Liver (tissue), 9 donors: ENCODE measurements around the gene AATK. TPM values are rescaled to one million over a fixed set of nuclear protein-coding genes. Genes with fewer than 3 reads are reported as not detected.

Source experiments
- DNase-seq: peaks from one replicate; pipeline ENCODE4 v3.0.0-alpha.2; 2017; ENCODE audit warnings: low spot score
- H3K27ac ChIP-seq, 2 donors: one replicate each; pipeline ENCODE4 v1.7.0; 2013; ENCODE audit warnings: inconsistent platforms in 2 of 2, low read length in 2 of 2, control low read depth in 1 of 2, low read depth in 1 of 2, mild to moderate bottlenecking in 1 of 2
- H3K27me3 ChIP-seq, 4 donors: one replicate each; pipeline versions ENCODE4 v1.6.1 to v1.7.0; 2013; ENCODE audit warnings: low read length in 3 of 4, inconsistent platforms in 1 of 4, mild to moderate bottlenecking in 1 of 4, moderate library complexity in 1 of 4; ENCODE audit not compliant: control insufficient read depth in 4 of 4, insufficient read depth in 4 of 4
- H3K36me3 ChIP-seq, 4 donors: one replicate each; pipeline versions ENCODE4 v1.6.1 to v1.7.0; 2013; ENCODE audit warnings: low read length in 3 of 4, mild to moderate bottlenecking in 3 of 4, low read depth in 1 of 4, moderate library complexity in 1 of 4; ENCODE audit not compliant: control insufficient read depth in 4 of 4, insufficient read depth in 3 of 4
- H3K4me1 ChIP-seq, 4 donors: one replicate each; pipeline versions ENCODE4 v1.6.1 to v1.7.0; 2013; ENCODE audit warnings: low read length in 3 of 4, mild to moderate bottlenecking in 3 of 4, moderate library complexity in 1 of 4; ENCODE audit not compliant: control insufficient read depth in 4 of 4, insufficient read depth in 4 of 4
- H3K4me3 ChIP-seq, 3 donors: one replicate each; pipeline versions ENCODE4 v1.6.1 to v1.7.0; 2013; ENCODE audit warnings: low read length in 3 of 3, control low read depth in 1 of 3, low read depth in 1 of 3, mild to moderate bottlenecking in 1 of 3
- H3K9ac ChIP-seq, 2 donors: one replicate each; pipeline ENCODE4 v1.7.0; 2013; ENCODE audit warnings: low read length in 2 of 2, mild to moderate bottlenecking in 2 of 2, moderate library complexity in 2 of 2, control low read depth in 1 of 2, low read depth in 1 of 2
- H3K9me3 ChIP-seq, 4 donors: one replicate each; pipeline versions ENCODE4 v1.6.1 to v1.7.0; 2013; ENCODE audit warnings: low read length in 3 of 4; ENCODE audit not compliant: control insufficient read depth in 4 of 4
- ATF3 ChIP-seq: IDR thresholded peaks from 2 replicates; pipeline ENCODE4 v1.6.1; 2016; ENCODE audit warnings: antibody characterized with exemption
- EGR1 ChIP-seq, 2 donors: IDR thresholded peaks; 2 replicates each; pipeline ENCODE4 v1.6.1; 2016 to 2018; ENCODE audit warnings: antibody characterized with exemption in 2 of 2, low read depth in 2 of 2
- FOXA1 ChIP-seq: IDR thresholded peaks from 2 replicates; pipeline ENCODE4 v1.6.1; 2016; ENCODE audit warnings: antibody characterized with exemption
- FOXA2 ChIP-seq: IDR thresholded peaks from 2 replicates; pipeline ENCODE4 v1.6.1; 2016; ENCODE audit warnings: antibody characterized with exemption
- GABPA ChIP-seq, 2 donors: IDR thresholded peaks in 1 of 2; conservative IDR thresholded peaks in 1 of 2; 2 replicates each; pipeline ENCODE4 v1.6.1; 2016; ENCODE audit warnings: antibody characterized with exemption in 2 of 2, mild to moderate bottlenecking in 1 of 2, moderate library complexity in 1 of 2
- HNF4A ChIP-seq, 2 donors: conservative IDR thresholded peaks; 2 replicates each; pipeline ENCODE4 v1.6.1; 2016; ENCODE audit warnings: antibody characterized with exemption in 2 of 2, mild to moderate bottlenecking in 2 of 2
- HNF4G ChIP-seq: IDR thresholded peaks from 2 replicates; pipeline ENCODE4 v1.6.1; 2016; ENCODE audit warnings: antibody characterized with exemption
- JUND ChIP-seq, 2 donors: IDR thresholded peaks; 2 replicates each; pipeline ENCODE4 v1.6.1; 2016; ENCODE audit warnings: antibody characterized with exemption in 2 of 2
- NR2F2 ChIP-seq: IDR thresholded peaks from 2 replicates; pipeline ENCODE4 v1.6.1; 2016; ENCODE audit warnings: antibody characterized with exemption
- RXRA ChIP-seq, 2 donors: IDR thresholded peaks; 2 replicates each; pipeline ENCODE4 v1.6.1; 2017 to 2018; ENCODE audit warnings: antibody characterized with exemption in 2 of 2, mild to moderate bottlenecking in 1 of 2
- SP1 ChIP-seq: IDR thresholded peaks from 2 replicates; pipeline ENCODE4 v1.6.1; 2018; ENCODE audit warnings: antibody characterized with exemption, mild to moderate bottlenecking
- TAF1 ChIP-seq: conservative IDR thresholded peaks from 2 replicates; pipeline ENCODE4 v1.6.1; 2016; ENCODE audit warnings: antibody characterized with exemption, mild to moderate bottlenecking
- YY1 ChIP-seq: IDR thresholded peaks from 2 replicates; pipeline ENCODE4 v1.6.1; 2016; ENCODE audit warnings: antibody characterized with exemption, mild to moderate bottlenecking
- WGBS: extraction: QIAGEN DNeasy Blood & Tissue Kit; methylation state at CpG from one replicate; pipeline ENCODE4 v1.1.7; 2013; 5-methylcytosine and 5-hydroxymethylcytosine counted together
- polyA plus RNA-seq, 2 donors: library from polyadenylated mRNA; stranded (reverse) in 1 of 2; unstranded in 1 of 2; fragments of 200-250 nt in 1 of 2; fragments of >200 nt in 1 of 2; fragmentation: Nextera tagmentation in 1 of 2; extraction: Ambion mirVana in 1 of 2; gene quantifications; one replicate each; pipeline versions ENCODE4 v1.2.1 to v1.2.3, GENCODE V29; 2013 to 2015
- total RNA-seq, 2 donors: library from RNA; depleted of rRNA; stranded (reverse); fragments of >200 nt; gene quantifications; one replicate each; pipeline ENCODE4 v1.2.3, GENCODE V29; 2014
- TF ChIP-seq, protein P1 (sequence below): fragments of 150-350 bp; IDR thresholded peaks from 2 replicates; pipeline ENCODE4 v1.5.1; 2017; ENCODE audit warnings: improper control_type of control experiment, low read depth, low read length; ENCODE audit not compliant: missing input control
- TF ChIP-seq, protein P2 (sequence below): IDR thresholded peaks from 2 replicates; pipeline ENCODE4 v1.6.1; 2016; ENCODE audit warnings: antibody characterized with exemption, mild to moderate bottlenecking
- TF ChIP-seq, protein P3 (sequence below): IDR thresholded peaks from 2 replicates; pipeline ENCODE4 v1.6.1; 2016; ENCODE audit warnings: antibody characterized with exemption
- donor health status: healthy.
- donor health status: healthy.
- donor health status: healthy.
- donor health status: healthy.
- donor health status: healthy.

Gene AATK
- total and polyA plus RNA-seq, 4 donors = 0.24 to 2.3 (median 0.62) TPM

GRCh38 chr17:81131486-81132196, 34.4 kb downstream of the AATK start:
- WGBS = 92% methylated on average over 14 of the region's 14 CpGs
- DNase-seq = no peak

GRCh38 chr17:81130385-81131361, 35.3 kb downstream of the AATK start:
- H3K36me3 ChIP-seq = no peaks in the 10 kb centered on the region
- WGBS = 93% methylated on average over 41 of the region's 41 CpGs
- H3K4me3 ChIP-seq = no peak overlapping the region
- no peak overlapping the region for H3K9ac ChIP-seq
- DNase-seq = no peak
- no peak overlapping the region for H3K27ac ChIP-seq
- H3K9me3 ChIP-seq = no peaks in the 10 kb centered on the region
- H3K4me1 ChIP-seq = peaks cover 0 to 7% (median 0%) of the 10 kb centered on the region in 4 donors
- H3K27me3 ChIP-seq = no peaks in the 10 kb centered on the region
- TF ChIP-seq FOXA1 = no peak
- TF ChIP-seq, protein P1, sequence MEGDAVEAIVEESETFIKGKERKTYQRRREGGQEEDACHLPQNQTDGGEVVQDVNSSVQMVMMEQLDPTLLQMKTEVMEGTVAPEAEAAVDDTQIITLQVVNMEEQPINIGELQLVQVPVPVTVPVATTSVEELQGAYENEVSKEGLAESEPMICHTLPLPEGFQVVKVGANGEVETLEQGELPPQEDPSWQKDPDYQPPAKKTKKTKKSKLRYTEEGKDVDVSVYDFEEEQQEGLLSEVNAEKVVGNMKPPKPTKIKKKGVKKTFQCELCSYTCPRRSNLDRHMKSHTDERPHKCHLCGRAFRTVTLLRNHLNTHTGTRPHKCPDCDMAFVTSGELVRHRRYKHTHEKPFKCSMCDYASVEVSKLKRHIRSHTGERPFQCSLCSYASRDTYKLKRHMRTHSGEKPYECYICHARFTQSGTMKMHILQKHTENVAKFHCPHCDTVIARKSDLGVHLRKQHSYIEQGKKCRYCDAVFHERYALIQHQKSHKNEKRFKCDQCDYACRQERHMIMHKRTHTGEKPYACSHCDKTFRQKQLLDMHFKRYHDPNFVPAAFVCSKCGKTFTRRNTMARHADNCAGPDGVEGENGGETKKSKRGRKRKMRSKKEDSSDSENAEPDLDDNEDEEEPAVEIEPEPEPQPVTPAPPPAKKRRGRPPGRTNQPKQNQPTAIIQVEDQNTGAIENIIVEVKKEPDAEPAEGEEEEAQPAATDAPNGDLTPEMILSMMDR = no peak
- TF ChIP-seq, protein P2, sequence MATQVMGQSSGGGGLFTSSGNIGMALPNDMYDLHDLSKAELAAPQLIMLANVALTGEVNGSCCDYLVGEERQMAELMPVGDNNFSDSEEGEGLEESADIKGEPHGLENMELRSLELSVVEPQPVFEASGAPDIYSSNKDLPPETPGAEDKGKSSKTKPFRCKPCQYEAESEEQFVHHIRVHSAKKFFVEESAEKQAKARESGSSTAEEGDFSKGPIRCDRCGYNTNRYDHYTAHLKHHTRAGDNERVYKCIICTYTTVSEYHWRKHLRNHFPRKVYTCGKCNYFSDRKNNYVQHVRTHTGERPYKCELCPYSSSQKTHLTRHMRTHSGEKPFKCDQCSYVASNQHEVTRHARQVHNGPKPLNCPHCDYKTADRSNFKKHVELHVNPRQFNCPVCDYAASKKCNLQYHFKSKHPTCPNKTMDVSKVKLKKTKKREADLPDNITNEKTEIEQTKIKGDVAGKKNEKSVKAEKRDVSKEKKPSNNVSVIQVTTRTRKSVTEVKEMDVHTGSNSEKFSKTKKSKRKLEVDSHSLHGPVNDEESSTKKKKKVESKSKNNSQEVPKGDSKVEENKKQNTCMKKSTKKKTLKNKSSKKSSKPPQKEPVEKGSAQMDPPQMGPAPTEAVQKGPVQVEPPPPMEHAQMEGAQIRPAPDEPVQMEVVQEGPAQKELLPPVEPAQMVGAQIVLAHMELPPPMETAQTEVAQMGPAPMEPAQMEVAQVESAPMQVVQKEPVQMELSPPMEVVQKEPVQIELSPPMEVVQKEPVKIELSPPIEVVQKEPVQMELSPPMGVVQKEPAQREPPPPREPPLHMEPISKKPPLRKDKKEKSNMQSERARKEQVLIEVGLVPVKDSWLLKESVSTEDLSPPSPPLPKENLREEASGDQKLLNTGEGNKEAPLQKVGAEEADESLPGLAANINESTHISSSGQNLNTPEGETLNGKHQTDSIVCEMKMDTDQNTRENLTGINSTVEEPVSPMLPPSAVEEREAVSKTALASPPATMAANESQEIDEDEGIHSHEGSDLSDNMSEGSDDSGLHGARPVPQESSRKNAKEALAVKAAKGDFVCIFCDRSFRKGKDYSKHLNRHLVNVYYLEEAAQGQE = no peak
- TF ChIP-seq JUND (IDR thresholded peaks at IDR 0.05) = no peak
- TF ChIP-seq GABPA (IDR thresholded peaks at IDR 0.05 in 1 of 2, conservative IDR thresholded peaks at IDR 0.05 in 1 of 2) = no peak
- TF ChIP-seq HNF4A (conservative IDR thresholded peaks at IDR 0.05) = no peak
- no peak for TF ChIP-seq FOXA2
- no peak for TF ChIP-seq SP1
- TF ChIP-seq ATF3 = no peak
- no peak for TF ChIP-seq EGR1 (IDR thresholded peaks at IDR 0.05; ENCODE audit: low read depth in 2 of 2)
- TF ChIP-seq TAF1 = no peak
- no peak for TF ChIP-seq NR2F2
- no peak for TF ChIP-seq HNF4G
- TF ChIP-seq RXRA (IDR thresholded peaks at IDR 0.05) = no peak

More at GRCh38 chr17:81131486-81132196, 34.4 kb downstream of the AATK start:
- H3K36me3 ChIP-seq = no peaks in the 10 kb centered on the region
- H3K27ac ChIP-seq = no peak overlapping the region
- TF ChIP-seq EGR1 (IDR thresholded peaks at IDR 0.05; ENCODE audit: low read depth in 2 of 2) (no peak), HNF4A (conservative IDR thresholded peaks at IDR 0.05) (no peak), RXRA (IDR thresholded peaks at IDR 0.05) (no peak), YY1 (no peak), TAF1 (no peak), ATF3 (no peak), NR2F2 (no peak), HNF4G (no peak)
- TF ChIP-seq, protein P2 = no peak
- TF ChIP-seq, protein P3, sequence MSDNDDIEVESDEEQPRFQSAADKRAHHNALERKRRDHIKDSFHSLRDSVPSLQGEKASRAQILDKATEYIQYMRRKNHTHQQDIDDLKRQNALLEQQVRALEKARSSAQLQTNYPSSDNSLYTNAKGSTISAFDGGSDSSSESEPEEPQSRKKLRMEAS = no peak
- H3K9ac ChIP-seq = no peak overlapping the region
- H3K9me3 ChIP-seq = no peaks in the 10 kb centered on the region
- H3K4me3 ChIP-seq = no peak overlapping the region
- no peaks in the 10 kb centered on the region for H3K27me3 ChIP-seq
- H3K4me1 ChIP-seq = peaks cover 0 to 7% (median 0%) of the 10 kb centered on the region in 4 donors
